GM12801 (cell line): Measurements from ENCODE around the gene UBXN4.

ENCODE experiments used
- TF ChIP-seq, protein P1 (sequence below): IDR thresholded peaks from one replicate; pipeline ENCODE4 v1.5.1; 2011; ENCODE audit warnings: control low read depth; ENCODE audit not compliant: insufficient read length; ENCODE audit errors: extremely low read depth

Gene UBXN4

GRCh38 chr2:135799738-135800137 is 58.1 kb downstream of the UBXN4 start:
- TF ChIP-seq, protein P1, sequence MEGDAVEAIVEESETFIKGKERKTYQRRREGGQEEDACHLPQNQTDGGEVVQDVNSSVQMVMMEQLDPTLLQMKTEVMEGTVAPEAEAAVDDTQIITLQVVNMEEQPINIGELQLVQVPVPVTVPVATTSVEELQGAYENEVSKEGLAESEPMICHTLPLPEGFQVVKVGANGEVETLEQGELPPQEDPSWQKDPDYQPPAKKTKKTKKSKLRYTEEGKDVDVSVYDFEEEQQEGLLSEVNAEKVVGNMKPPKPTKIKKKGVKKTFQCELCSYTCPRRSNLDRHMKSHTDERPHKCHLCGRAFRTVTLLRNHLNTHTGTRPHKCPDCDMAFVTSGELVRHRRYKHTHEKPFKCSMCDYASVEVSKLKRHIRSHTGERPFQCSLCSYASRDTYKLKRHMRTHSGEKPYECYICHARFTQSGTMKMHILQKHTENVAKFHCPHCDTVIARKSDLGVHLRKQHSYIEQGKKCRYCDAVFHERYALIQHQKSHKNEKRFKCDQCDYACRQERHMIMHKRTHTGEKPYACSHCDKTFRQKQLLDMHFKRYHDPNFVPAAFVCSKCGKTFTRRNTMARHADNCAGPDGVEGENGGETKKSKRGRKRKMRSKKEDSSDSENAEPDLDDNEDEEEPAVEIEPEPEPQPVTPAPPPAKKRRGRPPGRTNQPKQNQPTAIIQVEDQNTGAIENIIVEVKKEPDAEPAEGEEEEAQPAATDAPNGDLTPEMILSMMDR = no peak

DNA sequence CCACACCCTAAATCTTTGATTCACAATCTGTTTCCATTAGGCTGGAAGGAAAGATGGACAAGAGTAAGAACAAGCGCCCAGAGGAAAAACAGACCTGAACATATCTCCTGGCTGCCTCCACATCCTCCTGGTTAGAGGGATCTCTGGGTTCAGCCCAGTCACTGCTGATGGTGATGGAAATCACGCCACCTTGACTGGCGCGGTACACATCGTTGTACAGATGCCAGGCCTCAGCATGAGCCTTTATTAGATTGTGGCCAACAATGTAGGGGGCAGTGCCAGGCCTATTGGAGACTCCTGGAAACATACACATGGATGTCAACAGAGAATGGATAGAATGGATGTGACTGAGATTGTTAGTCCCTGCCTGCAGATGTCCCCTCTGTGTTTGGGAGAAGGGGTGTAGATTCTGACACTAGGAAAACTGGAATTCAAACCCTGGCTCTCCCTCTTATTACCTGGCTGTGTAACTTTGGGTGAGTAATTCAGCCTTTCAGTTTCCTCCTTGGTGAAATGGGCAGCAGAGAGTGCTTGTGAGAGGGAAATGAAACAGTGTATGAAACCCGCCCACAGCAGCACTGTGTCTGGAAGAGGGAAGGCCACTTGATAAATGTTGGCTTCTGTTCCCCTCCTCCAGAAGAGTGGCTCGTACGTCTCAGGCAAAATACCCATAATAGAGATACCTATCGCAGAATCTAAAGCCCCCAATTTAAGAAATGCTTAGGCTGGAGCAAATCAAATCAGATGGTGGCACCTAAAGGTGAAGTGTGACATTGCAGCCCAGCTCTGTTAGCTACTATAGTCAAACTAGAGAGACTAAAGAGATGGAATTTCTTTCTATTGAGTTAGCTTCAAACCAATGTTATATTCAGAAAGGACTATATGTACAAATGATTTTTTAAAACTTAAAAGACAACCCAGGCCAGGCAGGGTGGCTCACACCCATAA is 59.1 kb downstream of the UBXN4 start:
- TF ChIP-seq, protein P1 = no peak

GRCh38 chr2:135802350-135802749 is 60.7 kb downstream of the UBXN4 start:
- TF ChIP-seq, protein P1 = no peak

DNA sequence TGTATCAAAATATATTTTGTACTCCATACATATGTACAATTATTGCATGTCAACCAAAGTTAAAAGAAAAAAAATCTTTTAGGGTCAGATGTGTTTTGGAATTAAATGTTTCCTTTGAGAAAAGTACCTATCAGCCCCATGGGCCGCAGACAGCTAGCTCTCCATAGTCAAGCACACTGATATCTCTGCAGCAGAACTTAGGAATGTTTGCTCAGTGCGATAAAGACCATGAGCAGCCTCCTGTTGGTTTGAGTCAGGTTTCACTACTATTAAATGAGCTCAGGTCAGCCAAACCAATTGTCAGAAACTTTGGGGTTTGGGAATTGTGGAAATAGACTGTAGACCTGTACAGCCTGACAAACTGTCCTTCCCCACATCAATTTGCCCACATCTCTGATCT is 61.6 kb downstream of the UBXN4 start:
- TF ChIP-seq, protein P1 = no peak

DNA sequence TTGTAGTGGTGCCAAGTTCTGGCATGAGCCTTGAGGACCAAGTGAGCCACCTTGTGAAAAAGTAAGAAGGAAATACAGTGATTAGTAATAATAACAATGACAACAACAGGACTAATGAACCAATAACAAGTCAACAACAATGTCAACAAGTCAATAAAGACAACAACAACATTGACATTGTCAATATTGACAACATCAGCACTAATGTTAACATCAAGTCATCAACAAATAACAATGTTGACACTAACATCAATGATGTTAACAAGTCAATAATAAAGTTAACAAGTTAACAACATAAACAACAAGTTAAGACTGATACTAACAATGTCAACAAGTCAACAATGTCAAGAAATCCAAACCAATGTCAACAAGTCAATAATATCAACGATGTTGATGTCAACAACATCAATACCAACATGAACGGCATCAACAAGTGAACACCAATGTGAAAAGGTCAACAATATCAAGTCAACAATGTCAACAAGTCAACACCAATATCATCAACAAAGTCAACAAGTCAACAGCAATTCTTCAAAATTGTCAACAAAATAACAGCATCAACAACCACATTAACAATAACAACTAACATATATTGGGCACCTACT is 71.4 kb downstream of the UBXN4 start:
- TF ChIP-seq, protein P1 = no peak

DNA sequence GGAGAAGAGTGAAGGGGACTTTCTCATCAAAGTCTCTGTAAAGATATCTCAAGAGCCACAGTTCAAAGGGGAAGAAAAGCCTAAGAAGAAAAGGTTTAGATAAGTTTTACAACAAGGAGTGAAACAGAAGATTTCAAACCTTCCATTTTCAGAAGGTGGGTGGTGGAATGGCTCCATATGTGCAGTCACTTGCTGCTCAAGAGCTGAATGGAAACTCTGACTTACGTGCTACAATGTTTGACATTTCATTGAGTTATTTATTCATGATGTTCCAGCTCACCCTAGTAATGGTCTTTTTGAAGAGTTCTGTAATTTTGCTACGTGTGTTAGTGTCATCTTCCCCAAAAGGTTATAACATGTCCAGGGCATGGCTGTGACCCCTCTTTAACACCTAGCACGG is 73.6 kb downstream of the UBXN4 start:
- TF ChIP-seq, protein P1 = no peak

- TF ChIP-seq, protein P1 = no peak
Measured at GRCh38 chr2:135817466-135817865, 75.8 kb downstream of the UBXN4 start.
